GM19468 (cell line): ENCODE measurements around the gene ECHDC3.
A peak's percentile ranks its signal among the peaks of the same experiment; 100 is the strongest.

Source experiments
- ATAC-seq: cut with Tn5 transposase; IDR thresholded peaks from one replicate; pipeline ENCODE4 v1.9.1; 2021; ENCODE audit warnings: mild to moderate bottlenecking, moderate library complexity, moderate number of reproducible peaks; ENCODE audit not compliant: unreplicated experiment; ENCODE audit errors: extremely low read depth

Gene ECHDC3

DNA sequence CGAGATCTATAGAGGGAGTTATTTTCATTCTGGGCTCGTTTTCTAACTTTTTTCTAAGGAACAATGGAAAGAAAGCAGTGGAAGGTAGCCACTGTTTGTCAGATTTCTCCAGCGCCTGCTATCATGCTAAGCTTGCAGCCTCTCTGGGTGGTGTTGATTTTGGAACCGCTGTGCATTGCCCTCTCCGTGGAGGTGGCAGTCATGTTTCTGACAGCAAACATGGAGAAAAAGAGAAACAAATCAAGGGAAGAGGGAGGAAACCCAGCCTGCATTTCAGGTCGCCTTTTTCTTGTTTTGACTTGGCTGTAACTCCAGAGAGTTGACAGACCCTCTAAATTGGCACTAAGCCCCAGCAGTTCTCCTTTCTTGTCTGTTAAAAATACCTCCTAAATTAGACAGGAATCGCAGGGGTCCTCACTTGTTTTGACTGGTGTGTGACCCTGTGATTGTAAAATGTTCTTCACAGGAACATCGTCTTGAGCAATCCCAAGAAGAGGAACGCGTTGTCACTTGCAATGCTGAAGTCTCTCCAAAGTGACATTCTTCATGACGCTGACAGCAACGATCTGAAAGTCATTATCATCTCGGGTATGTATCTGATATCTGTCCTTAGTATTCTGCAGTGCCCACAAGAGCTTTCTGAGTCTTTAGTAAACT lies 4.8 kb downstream of the ECHDC3 start:
- ATAC-seq, result no peak

GRCh38 chr10:11748866-11749265 lies 6.7 kb downstream of the ECHDC3 start:
- ATAC-seq, result no peak

DNA sequence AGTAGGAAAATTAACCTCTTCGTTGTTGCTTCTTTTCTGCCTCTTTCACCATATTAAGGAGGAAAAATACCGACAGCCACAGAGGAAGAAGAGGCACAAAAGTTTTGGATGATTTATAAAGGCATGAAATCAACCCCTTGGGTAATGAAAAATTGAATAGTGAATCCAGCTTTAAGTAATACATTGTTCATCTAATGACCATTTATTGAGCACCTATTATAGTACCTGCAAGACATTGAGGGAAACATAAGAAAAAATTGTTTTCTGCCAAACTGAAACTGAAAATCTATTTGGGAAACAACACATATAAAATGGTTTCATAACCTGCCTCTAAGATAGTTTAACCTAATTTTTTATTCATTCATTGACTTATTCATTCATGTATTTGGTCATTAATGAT lies 8.2 kb downstream of the ECHDC3 start:
- no peak for ATAC-seq

DNA sequence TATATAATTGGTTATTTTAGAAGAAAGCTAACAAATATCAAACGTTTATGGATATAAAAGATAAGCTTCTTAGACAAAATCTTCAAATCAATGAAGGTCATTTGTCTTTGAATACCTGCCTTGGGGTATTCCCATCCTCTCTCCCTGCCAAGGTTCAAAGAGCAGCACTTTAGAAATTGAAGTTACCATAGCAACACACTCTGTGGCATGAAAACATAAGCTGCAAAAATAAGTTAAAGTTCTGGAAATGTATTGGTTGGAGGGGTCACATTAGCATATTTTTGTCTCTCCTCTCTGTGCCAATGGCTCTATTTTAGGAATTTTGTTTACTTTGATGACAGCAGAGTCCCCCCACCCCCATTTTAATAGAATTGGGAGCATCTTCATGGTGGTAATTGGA lies 12.0 kb downstream of the ECHDC3 start:
- no peak for ATAC-seq

DNA sequence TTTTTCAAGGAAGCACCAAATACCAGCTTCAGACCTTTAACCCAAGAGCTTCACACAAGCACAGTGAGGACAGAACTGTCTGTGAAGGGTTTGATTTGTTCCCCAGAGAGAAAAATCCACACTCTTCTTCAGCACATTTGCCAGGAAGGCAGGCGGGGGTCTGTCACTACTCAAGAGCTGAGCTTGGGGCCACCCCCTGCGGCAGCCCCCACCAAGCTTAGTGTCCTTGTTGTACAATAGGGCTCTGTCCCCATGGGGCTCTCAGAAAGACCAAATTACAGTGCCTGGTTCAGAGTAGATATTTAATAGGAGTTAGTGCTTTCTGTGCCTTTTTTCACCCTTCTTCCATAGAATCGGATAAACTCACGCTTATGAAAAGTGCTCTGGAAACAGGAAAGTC lies 12.4 kb downstream of the ECHDC3 start:
- no peak for ATAC-seq

GRCh38 chr10:11755512-11756263 lies 13.5 kb downstream of the ECHDC3 start:
- ATAC-seq, result no peak

GRCh38 chr10:11756766-11757315 lies 14.7 kb downstream of the ECHDC3 start:
- ATAC-seq, result no peak

DNA sequence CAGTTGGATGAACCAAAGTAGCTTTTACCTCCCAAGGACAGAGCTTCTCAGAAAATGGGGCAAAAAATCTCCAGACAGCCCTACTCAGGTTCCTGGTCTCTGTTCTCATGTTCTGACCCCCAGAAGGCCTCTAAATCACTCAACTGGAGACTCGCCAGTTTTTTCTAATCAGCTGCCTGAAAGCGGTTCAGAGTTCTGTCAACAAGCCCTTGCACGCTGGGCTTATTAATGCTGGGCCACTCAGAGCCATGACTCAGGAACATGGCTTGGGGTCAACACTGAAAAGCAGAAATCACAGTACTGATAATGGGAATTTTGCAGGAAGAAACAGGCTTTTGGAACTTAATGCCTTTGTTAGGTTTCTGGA lies 15.3 kb downstream of the ECHDC3 start:
- no peak for ATAC-seq

- ATAC-seq, result peak; percentile 90
Measured at GRCh38 chr10:11757821-11758463, 15.8 kb downstream of the ECHDC3 start.

DNA sequence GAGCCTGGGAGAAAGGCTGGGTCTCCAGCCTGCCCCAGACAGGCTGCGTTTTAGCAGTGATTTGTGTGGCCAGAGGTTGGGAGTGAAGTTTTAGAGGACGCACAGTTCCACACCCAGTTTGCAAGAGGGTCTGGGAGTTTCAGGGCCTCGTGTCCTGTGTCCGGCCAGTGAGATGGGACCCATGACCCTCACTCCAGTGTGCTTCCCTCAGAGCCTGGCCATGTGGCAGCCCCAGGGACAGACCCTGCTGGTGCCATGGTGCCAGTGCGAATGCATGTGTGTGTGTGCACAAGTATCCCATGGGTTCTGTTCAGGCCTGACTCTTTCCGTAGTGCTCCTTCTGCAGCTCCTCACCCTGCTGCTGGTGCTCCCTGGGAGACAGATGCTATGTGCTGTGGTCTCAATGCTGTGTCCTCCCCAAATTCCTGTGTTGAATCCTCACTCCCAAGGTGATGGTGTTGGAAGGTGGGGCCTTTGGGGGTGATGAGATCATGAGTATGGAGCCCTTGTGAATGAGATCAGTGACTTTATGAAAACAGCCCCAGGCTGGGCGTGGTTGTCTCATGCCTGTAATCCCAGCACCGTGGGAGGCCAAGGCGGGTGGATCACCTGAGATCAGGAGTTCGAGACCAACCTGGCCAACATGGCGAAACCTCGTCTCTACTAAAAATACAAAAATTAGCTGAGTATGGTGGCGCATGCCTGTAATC lies 16.5 kb downstream of the ECHDC3 start:
- no peak for ATAC-seq

- ATAC-seq, result no peak
Measured at GRCh38 chr10:11759347-11759746, 17.2 kb downstream of the ECHDC3 start.

DNA sequence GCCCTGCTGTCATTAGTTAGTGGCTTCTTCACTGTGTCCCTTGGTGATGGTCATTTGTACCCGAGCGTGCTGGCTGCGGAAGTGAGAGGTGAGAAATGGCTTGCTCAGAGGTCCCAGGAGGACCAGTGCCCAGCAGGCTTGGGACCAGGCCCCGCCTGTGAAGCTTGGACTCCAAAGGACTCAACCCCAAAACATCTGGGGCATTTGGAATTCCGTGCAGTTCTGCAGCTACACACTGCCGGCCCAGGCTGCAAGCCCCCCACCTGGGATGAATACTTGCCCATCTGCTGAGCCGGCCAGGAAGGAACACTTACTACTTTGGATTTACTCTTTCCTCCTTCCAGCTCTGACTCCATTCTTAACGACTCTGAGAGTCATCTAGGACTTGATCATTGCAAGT lies 18.0 kb downstream of the ECHDC3 start:
- ATAC-seq, result no peak

DNA sequence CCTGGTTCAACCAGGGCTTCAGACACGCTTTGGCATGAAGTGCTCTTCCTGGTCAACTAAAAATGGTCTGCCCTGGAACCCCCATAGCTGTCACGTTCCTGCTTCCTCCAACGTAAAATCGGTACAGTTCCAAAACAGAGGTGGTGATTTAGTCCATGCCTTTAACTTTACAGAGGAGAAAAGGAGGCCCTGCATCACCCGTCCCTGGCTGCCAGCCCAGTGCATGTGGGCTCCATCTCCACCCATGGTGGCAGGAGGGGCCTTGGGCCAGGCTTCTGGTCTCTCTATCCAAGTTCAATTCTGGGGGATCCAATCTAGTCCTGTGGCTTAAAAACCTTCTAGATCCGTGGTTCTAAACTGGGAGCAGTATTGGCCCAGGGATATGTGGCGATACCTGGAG lies 18.7 kb downstream of the ECHDC3 start:
- no peak for ATAC-seq

DNA sequence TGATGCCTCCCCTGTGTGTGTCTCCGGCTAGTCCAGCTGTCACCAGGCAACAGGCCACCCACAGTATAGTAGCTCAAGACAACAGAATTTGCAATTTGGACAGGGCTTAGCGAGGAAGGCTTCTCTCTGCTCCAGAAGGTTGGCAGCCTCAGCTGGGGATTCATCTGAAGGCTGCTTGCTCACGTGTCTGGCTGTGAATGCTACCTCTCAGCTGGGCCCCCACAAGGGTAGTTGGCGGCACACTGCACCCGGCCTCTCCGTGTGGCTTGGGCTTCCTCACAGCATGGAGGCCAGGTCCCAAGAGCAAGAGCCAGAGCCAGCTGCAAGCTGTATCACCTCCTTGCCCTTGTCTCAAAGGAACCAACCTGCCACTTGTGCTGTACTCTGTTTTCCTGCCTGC lies 19.2 kb downstream of the ECHDC3 start:
- ATAC-seq, result no peak

DNA sequence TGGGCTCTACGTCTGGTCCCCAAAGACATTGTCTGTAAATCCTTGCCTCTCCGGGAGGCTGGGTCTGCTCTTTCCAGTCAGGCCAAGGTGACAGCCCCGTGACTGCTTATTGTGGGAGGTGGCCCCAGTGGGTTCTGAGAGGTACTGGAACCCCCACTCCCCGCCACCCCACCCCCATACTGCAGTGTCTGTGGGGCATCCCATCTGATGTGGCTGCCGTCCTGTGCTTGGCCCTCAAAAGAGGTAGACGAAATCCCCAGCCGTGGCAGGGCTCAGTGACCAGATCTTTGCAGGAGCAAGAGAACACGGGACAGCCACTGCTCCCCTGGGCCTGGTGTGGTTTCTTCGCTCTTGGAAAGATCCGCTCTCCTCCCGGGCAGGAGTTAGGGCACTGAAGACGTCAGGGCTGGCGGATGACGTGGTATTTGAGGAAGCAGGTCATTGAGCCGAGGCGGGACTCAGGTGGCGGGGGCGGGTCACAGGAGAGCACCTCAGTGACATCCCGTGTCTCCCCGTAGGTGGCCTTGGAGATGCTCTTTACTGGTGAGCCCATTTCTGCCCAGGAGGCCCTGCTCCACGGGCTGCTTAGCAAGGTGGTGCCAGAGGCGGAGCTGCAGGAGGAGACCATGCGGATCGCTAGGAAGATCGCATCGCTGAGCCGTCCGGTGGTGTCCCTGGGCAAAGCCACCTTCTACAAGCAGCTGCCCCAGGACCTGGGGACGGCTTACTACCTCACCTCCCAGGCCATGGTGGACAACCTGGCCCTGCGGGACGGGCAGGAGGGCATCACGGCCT lies 20.7 kb downstream of the ECHDC3 start:
- no peak for ATAC-seq

DNA sequence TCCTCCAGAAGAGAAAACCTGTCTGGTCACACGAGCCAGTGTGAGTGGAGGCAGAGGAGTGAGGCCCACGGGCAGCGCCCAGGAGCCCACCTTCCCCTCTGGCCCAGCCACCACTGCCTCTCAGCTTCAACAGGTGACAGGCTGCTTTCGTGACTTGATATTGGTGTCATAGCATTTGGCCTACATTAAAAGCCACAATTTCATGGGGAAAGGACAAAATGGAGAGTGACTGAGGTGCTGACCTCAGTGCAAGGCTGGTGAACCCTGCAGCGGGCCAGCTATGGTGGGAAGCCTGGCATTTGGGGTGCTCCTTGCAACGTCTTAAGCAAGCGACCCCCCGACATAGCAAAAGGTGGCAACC lies 21.3 kb downstream of the ECHDC3 start:
- no peak for ATAC-seq

GRCh38 chr10:11765141-11765540 lies 23.0 kb downstream of the ECHDC3 start:
- no peak for ATAC-seq

GRCh38 chr10:11772575-11773288 lies 30.6 kb downstream of the ECHDC3 start:
- ATAC-seq, result no peak

- no peak for ATAC-seq
Measured at GRCh38 chr10:11773761-11774441, 31.7 kb downstream of the ECHDC3 start.
